MG63 (cell line): ENCODE data around the gene CIDEA. TPM values are rescaled to one million over a fixed set of nuclear protein-coding genes. Genes with fewer than 3 reads are reported as not detected.

ENCODE experiments used
- DNase-seq: peaks from one replicate; pipeline ENCODE4 v3.0.0-alpha.2; 2020
- H3K27me3 ChIP-seq: fragments of 250-450 bp; sonication (Bioruptor Pico); 2 replicates; pipeline ENCODE4 v1.5.1; 2020; ENCODE audit warnings: mild to moderate bottlenecking, moderate library complexity
- H3K36me3 ChIP-seq: fragments of 250-450 bp; sonication (Bioruptor Pico); 2 replicates; pipeline ENCODE4 v1.5.1; 2020; ENCODE audit warnings: mild to moderate bottlenecking, moderate library complexity
- H3K4me3 ChIP-seq: fragments of 250-450 bp; sonication (Bioruptor Pico); 2 replicates; pipeline ENCODE4 v1.5.1; 2020; ENCODE audit warnings: mild to moderate bottlenecking, moderate library complexity
- H3K9me3 ChIP-seq: fragments of 250-450 bp; sonication (Bioruptor Pico); 2 replicates; pipeline ENCODE4 v1.5.1; 2020; ENCODE audit warnings: mild to moderate bottlenecking, moderate library complexity
- total RNA-seq: library from RNA; depleted of rRNA; stranded (reverse); fragments of >200 nt; shearing (Covaris generic); gene quantifications from 2 replicates; pipeline ENCODE4 v1.2.3, GENCODE V29; 2014; ENCODE audit warnings: low replicate concordance

CIDEA gene
- total RNA-seq, 1 experiment from 2014 or later = not detected

- Histone ChIP-seq H3K4me3 (no peak overlapping the region), H3K9me3 (no peaks in the 10 kb centered on the region), H3K27me3 (no peaks in the 10 kb centered on the region), H3K36me3 (no peaks in the 10 kb centered on the region)
- peak; percentile 72 for DNase-seq
These were observed 28.4 kb downstream of the CIDEA start for GRCh38 chr18:12282442-12283039.

- DNase-seq = no peak
- H3K27me3 ChIP-seq = no peaks in the 10 kb centered on the region
- no peak overlapping the region for H3K4me3 ChIP-seq
- H3K9me3 ChIP-seq = no peaks in the 10 kb centered on the region
- no peaks in the 10 kb centered on the region for H3K36me3 ChIP-seq
These were observed 29.1 kb downstream of the CIDEA start for GRCh38 chr18:12283256-12283655.

DNA sequence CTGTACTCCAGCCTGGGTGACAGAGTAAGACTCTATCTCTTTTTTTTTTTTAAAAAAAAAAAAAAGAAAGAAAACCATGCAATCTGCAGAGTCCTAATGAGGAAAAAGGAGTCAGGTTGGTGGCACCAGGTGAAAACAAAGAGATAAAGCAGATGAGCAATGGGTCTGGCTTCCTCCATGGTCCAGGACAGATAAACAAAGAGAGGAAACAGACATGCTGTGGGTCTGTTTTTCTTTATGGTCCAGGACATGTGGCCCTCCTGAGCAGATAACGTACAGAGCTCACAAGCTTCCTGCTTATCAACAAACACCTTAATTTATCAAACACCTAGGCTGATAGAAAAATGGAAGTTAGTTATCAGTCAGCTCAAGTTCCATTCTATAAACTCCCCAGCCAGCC is 29.5 kb downstream of the CIDEA start:
- Histone ChIP-seq H3K4me3 (no peak overlapping the region), H3K9me3 (no peaks in the 10 kb centered on the region), H3K36me3 (no peaks in the 10 kb centered on the region), H3K27me3 (no peaks in the 10 kb centered on the region)
- DNase-seq = no peak

GRCh38 chr18:12287131-12287681 is 33.0 kb downstream of the CIDEA start:
- Histone ChIP-seq H3K36me3 (no peaks in the 10 kb centered on the region), H3K9me3 (no peaks in the 10 kb centered on the region), H3K27me3 (no peaks in the 10 kb centered on the region), H3K4me3 (no peak overlapping the region)
- no peak for DNase-seq

GRCh38 chr18:12287684-12288402 is 33.7 kb downstream of the CIDEA start:
- no peaks in the 10 kb centered on the region for H3K9me3 ChIP-seq
- peak; percentile 76 for DNase-seq
- H3K4me3 ChIP-seq = peak overlapping the region; percentile 20
- H3K27me3 ChIP-seq = no peaks in the 10 kb centered on the region
- H3K36me3 ChIP-seq = no peaks in the 10 kb centered on the region

- no peak for DNase-seq
These were observed 34.2 kb downstream of the CIDEA start for GRCh38 chr18:12288403-12288755.

DNA sequence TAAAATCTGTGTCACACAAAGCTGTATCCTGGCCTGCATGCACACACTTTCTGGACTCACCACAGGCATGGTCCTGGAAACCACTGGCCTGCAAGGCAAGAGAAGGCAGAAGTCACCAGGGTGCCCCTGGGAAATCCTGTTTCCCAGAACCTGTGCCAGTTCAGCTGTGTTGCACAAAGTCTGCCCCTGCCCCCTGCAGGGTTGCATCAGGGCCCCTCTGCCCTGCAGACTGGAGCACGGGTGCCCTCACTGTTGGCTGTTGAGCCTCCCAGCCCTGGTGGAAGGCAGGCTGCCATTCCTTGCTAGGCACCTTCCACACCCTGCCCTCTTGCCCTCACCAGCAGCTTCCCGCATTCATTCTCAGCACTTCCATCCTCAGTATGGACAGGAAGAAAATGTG is 35.9 kb downstream of the CIDEA start:
- Histone ChIP-seq H3K9me3 (no peaks in the 10 kb centered on the region), H3K36me3 (no peaks in the 10 kb centered on the region), H3K4me3 (no peak overlapping the region), H3K27me3 (no peaks in the 10 kb centered on the region)
- no peak for DNase-seq

More at GRCh38 chr18:12288403-12288755, 34.2 kb downstream of the CIDEA start:
- no peaks in the 10 kb centered on the region for H3K9me3 ChIP-seq
- H3K36me3 ChIP-seq = no peaks in the 10 kb centered on the region
- H3K4me3 ChIP-seq = peak overlapping the region; percentile 20
- no peaks in the 10 kb centered on the region for H3K27me3 ChIP-seq

GRCh38 chr18:12291161-12291560 is 37.0 kb downstream of the CIDEA start:
- H3K9me3 ChIP-seq = no peaks in the 10 kb centered on the region
- H3K27me3 ChIP-seq = no peaks in the 10 kb centered on the region
- H3K36me3 ChIP-seq = no peaks in the 10 kb centered on the region
- H3K4me3 ChIP-seq = no peak overlapping the region
- no peak for DNase-seq

DNA sequence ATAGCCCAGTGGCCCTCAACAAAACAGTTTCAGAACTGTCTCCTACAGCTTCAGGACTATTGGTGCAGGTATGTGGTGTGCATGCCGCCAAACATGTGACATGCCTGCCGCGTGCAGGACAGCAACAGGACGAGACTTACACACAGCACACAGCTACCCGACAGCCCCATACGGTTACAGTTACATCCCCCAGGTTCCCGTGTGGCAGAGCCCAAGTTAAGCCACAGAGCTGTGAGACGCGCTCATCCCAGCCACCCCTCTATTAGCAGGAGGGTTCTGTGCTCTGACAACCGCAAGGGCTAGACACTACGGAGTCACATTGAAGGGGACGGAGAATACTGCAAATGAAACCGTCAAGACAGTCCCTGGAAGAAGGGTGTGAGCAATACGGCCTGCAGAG is 37.5 kb downstream of the CIDEA start:
- H3K4me3 ChIP-seq = no peak overlapping the region
- no peaks in the 10 kb centered on the region for H3K36me3 ChIP-seq
- H3K9me3 ChIP-seq = no peaks in the 10 kb centered on the region
- no peak for DNase-seq
- H3K27me3 ChIP-seq = no peaks in the 10 kb centered on the region

DNA sequence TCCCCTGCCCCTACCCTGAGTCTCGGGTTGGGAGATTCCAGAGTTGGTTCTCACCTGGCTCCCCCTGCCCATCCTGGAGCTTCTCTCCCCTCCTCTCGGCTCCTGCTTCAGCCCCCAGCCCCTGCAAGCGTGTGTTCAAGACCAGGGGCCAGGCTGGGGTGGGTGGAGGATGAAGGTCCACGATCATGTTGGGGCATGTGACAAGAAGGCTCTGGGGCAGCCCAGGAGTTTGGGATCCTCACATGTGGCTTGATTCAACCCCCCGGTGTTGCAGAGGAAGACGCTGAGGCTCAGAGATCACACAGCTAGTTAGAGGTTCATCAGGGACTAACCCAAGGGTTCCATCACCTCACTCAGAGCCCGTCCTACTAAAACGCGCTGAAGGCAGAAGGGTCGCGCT is 39.7 kb downstream of the CIDEA start:
- H3K36me3 ChIP-seq = no peaks in the 10 kb centered on the region
- 0 out of 2 replicates have a peak, but pooled peaks cover 2% of the 10 kb centered on the region for H3K9me3 ChIP-seq
- no peaks in the 10 kb centered on the region for H3K27me3 ChIP-seq
- H3K4me3 ChIP-seq = no peak overlapping the region
- DNase-seq = no peak

- Histone ChIP-seq H3K36me3 (no peaks in the 10 kb centered on the region), H3K4me3 (no peak overlapping the region), H3K27me3 (no peaks in the 10 kb centered on the region), H3K9me3 (0 out of 2 replicates have a peak, but pooled peaks cover 2% of the 10 kb centered on the region)
- no peak for DNase-seq
These were observed 41.4 kb downstream of the CIDEA start for GRCh38 chr18:12295389-12296086.

DNA sequence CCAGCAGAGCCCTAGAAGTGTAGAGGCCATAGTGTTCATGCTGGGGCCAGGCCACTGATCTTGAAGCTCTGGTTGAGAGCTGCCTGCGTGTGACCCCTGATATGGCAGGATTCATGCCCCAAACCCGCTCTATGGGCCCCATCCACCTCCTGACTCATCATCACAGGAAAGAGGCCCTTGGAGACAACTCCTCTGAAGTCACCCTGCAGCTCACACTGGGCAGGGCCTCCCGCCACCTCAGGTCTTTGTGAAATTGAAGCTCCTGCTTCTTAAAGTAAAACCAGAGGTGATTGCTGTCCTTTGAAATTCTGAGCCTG is 41.9 kb downstream of the CIDEA start:
- 0 out of 2 replicates have a peak, but pooled peaks cover 2% of the 10 kb centered on the region for H3K9me3 ChIP-seq
- no peak for DNase-seq

GRCh38 chr18:12296457-12296856 is 42.3 kb downstream of the CIDEA start:
- Histone ChIP-seq H3K4me3 (no peak overlapping the region), H3K36me3 (no peaks in the 10 kb centered on the region), H3K27me3 (no peaks in the 10 kb centered on the region), H3K9me3 (0 out of 2 replicates have a peak, but pooled peaks cover 2% of the 10 kb centered on the region)
- no peak for DNase-seq

More for the DNA sequence above, 41.9 kb downstream of the CIDEA start:
- Histone ChIP-seq H3K27me3 (no peaks in the 10 kb centered on the region), H3K4me3 (no peak overlapping the region), H3K36me3 (no peaks in the 10 kb centered on the region)

DNA sequence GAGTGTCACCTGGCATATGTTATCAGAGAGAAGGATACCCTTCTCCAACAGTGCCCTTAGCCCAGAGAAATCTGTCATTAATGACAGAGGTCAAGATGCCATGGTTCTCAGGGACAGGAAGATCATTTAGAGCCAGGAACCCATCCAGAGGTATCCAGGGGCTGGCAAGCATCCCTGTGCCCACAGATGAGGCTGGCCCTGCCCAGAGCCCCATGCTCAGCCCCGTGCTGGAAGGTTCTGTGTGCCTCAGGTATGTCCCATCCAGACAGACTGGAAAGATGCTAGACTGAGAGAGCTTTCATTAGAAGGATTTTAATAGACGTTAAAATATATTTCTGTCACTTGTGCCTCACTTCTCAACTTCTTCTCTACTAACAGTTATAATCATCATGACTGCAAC is 45.7 kb downstream of the CIDEA start:
- Histone ChIP-seq H3K36me3 (no peaks in the 10 kb centered on the region), H3K27me3 (no peaks in the 10 kb centered on the region), H3K9me3 (0 out of 2 replicates have a peak, but pooled peaks cover 2% of the 10 kb centered on the region), H3K4me3 (no peak overlapping the region)
- DNase-seq = no peak

DNA sequence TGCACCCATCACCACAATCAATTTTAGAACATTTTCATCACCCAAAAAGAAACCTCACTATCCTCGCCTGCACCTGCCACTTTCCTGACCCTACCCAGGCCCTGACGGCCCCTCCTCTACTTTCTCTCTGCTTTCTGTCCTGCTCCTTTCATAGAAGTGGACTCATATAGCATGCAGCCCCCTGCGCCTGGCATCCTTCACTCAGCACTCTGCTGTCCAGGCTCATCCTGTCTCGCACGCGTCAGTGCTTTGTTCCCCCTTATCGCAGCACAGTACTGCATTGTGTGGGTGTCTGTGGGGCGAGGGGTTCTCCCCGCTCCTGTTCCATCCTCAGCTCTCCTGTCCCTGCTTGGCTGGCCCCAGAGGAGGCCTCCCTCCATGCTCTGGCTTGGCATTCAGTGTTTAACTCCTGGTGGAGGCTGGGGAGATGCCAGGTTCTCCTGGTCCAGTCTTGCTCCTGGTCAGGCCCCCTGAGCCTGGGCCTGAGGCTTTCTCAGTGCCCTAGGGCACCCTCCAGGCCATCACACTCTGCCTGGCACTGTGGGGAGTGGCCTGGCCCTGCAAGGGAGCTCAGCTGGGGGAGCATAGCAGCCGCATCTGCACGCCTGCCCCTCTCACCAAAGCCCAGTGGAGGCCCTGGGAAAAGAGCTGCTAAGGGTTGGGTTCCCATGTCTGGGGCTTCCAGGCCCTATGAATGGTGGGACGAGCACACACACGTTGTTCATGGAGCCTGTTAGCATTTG is 47.3 kb downstream of the CIDEA start:
- DNase-seq = no peak
- no peaks in the 10 kb centered on the region for H3K36me3 ChIP-seq
- no peak overlapping the region for H3K4me3 ChIP-seq
- H3K9me3 ChIP-seq = 0 out of 2 replicates have a peak, but pooled peaks cover 2% of the 10 kb centered on the region
- H3K27me3 ChIP-seq = no peaks in the 10 kb centered on the region

- Histone ChIP-seq H3K36me3 (no peaks in the 10 kb centered on the region), H3K9me3 (0 out of 2 replicates have a peak, but pooled peaks cover 2% of the 10 kb centered on the region), H3K27me3 (no peaks in the 10 kb centered on the region), H3K4me3 (no peak overlapping the region)
- DNase-seq = no peak
These were observed 48.4 kb downstream of the CIDEA start for GRCh38 chr18:12302391-12303147.
